HepG2 (cell line): ENCODE measurements around the gene PPARA.

ENCODE experiments used
- CEBPB ChIP-seq: IDR thresholded peaks from 2 replicates; pipeline ENCODE4 v1.6.1; 2011; ENCODE audit warnings: low read depth, low read length, improper control_type of control experiment, borderline replicate concordance
- HDAC2 ChIP-seq: sonication (generic); formaldehyde crosslinking; IDR thresholded peaks from 2 replicates; pipeline ENCODE4 v1.4.0; 2020; ENCODE audit warnings: missing genetic modification reagents
- MEF2D ChIP-seq: sonication (generic); formaldehyde crosslinking; IDR thresholded peaks from 2 replicates; pipeline ENCODE4 v1.5.1; 2020; ENCODE audit warnings: mild to moderate bottlenecking, missing genetic modification reagents

DNA sequence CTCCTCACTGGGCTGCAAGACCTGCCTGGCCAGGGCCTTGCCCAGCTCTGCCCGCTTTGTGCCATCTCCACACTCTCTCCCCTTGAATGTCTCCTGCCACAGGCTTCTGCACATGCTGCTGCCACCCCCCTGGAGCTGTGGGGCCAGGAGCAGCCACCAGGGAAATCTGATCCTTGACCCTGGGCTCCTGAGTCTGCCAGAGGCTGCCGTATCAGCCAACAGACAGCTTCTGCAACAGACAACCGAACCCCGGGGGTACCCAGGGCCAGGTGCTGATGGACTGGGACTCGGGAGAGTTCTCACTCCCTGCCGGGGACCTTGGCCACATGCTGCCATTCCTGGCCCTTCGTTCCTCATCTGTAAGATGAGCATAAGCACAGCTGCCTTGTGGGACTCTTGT lies 3.3 kb upstream of the PPARA start:
- no peak for TF ChIP-seq CEBPB
- TF ChIP-seq HDAC2 (CRISPR knock-in tag) = no peak
- no peak for TF ChIP-seq MEF2D (CRISPR knock-in tag)
